ENCODE results near the gene DPPA4. TPM values are rescaled to one million over a fixed set of nuclear protein-coding genes. Genes with fewer than 3 reads are reported as not detected.

Gene DPPA4
- not detected in 2 replicates for polyA plus RNA-seq (2012; rRNA removed)
- not detected in 2 replicates for polyA plus RNA-seq (2012; cell fraction: cytosol; rRNA removed)
- not detected in 2 replicates for polyA plus RNA-seq (2012; cell fraction: nucleus; rRNA removed)

DNA sequence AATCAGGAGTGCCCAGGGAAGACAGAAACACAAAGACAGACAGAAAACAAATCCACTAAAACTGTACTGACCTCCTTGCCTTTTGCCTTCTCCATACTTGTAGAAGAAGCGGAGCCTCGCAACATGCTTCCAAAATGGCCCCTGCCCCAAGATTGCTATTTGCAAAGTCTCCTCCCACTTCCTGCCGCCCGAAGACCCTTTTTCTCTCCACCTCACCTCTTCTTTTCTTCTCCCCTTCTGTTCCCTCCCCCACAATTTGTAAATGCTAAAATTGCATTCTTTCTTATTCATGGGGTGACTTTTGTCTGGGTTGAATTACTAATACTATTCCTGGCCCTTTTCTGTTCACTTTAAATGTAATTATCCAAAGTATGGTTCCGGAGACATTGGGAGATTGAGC, at the start of gene DPPA4:
Gene DPPA4, minus strand, starts transcription at position 154 of the 400 bp plus-strand sequence. Its CDS starts 29 bp downstream, at position 125.
- Histone ChIP-seq H3K27ac (ENCODE audit: low read depth in 2 of 2, low read length in 1 of 2) (no peak within 1 kb of the TSS), H3K9ac (no peak within 1 kb of the TSS), H3K4me3 (ENCODE audit: low read depth in 2 of 2, low read length in 1 of 2) (no peak within 1 kb of the TSS), H3K79me2 (ENCODE audit: insufficient read depth) (no peaks in the 10 kb centered on the region), H3F3A (replicated peaks; ENCODE audit: insufficient read depth) (no peaks in the 10 kb centered on the region), H3K36me3 (replicated peaks in 1 of 2; ENCODE audit: control insufficient read depth in 1 of 2, insufficient read depth in 2 of 2, low read length in 1 of 2) (no peaks in the 10 kb centered on the region), H4K20me1 (ENCODE audit: insufficient read depth) (no peaks in the 10 kb centered on the region), H3K4me2 (no peak within 1 kb of the TSS), H3K27me3 (ENCODE audit: insufficient read depth) (no peaks in the 10 kb centered on the region), H2AFZ (ENCODE audit: low read depth) (no peak within 1 kb of the TSS), H3K9me3 (no peaks in the 10 kb centered on the region), H3K4me1 (ENCODE audit: control insufficient read depth in 1 of 2, insufficient read depth in 2 of 2, low read depth in 1 of 2, low read length in 1 of 2) (no peaks in the 10 kb centered on the region), H3K9me2 (no peaks in the 10 kb centered on the region)
- TF ChIP-seq EZH2phosphoT487 (IDR thresholded peaks at IDR 0.05; ENCODE audit: borderline replicate concordance, low read depth), result no peak
- TF ChIP-seq SIN3A (IDR thresholded peaks at IDR 0.05; ENCODE audit: borderline replicate concordance, low read depth, low read length), result no peak
- no peak for TF ChIP-seq TAF1 (IDR thresholded peaks at IDR 0.05; ENCODE audit: borderline replicate concordance, low read depth, low read length)
- no peak for TF ChIP-seq MXI1 (IDR thresholded peaks at IDR 0.05; ENCODE audit: low read depth, low read length)
- TF ChIP-seq FOSL2 (IDR thresholded peaks at IDR 0.05; ENCODE audit: borderline replicate concordance, low read depth), result no peak
- no peak for TF ChIP-seq JUND (IDR thresholded peaks at IDR 0.05)
- TF ChIP-seq, protein P1, sequence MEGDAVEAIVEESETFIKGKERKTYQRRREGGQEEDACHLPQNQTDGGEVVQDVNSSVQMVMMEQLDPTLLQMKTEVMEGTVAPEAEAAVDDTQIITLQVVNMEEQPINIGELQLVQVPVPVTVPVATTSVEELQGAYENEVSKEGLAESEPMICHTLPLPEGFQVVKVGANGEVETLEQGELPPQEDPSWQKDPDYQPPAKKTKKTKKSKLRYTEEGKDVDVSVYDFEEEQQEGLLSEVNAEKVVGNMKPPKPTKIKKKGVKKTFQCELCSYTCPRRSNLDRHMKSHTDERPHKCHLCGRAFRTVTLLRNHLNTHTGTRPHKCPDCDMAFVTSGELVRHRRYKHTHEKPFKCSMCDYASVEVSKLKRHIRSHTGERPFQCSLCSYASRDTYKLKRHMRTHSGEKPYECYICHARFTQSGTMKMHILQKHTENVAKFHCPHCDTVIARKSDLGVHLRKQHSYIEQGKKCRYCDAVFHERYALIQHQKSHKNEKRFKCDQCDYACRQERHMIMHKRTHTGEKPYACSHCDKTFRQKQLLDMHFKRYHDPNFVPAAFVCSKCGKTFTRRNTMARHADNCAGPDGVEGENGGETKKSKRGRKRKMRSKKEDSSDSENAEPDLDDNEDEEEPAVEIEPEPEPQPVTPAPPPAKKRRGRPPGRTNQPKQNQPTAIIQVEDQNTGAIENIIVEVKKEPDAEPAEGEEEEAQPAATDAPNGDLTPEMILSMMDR (IDR thresholded peaks at IDR 0.05), result no peak
- no peak for TF ChIP-seq FOXM1 (IDR thresholded peaks at IDR 0.05; ENCODE audit: low read depth)
- no peak for TF ChIP-seq TEAD4 (IDR thresholded peaks at IDR 0.05; ENCODE audit: borderline replicate concordance, insufficient read depth)
- TF ChIP-seq REST (IDR thresholded peaks at IDR 0.05; ENCODE audit: low read depth, low read length), result no peak
- no peak for TF ChIP-seq YY1 (IDR thresholded peaks at IDR 0.05; ENCODE audit: low read depth)
- TF ChIP-seq NRF1 (IDR thresholded peaks at IDR 0.05; ENCODE audit: low read depth, low read length), result no peak
- TF ChIP-seq POLR2AphosphoS5 (IDR thresholded peaks at IDR 0.05; ENCODE audit: low read depth, low read length), result no peak
- no peak for TF ChIP-seq CHD2 (IDR thresholded peaks at IDR 0.05; ENCODE audit: low read length, partially characterized antibody)
- no peak for TF ChIP-seq PBX3 (IDR thresholded peaks at IDR 0.05)
- POLR2A ChIA-PET, result no interaction called here
- no peak for DNase-seq
- CTCF ChIA-PET, result no interaction called here
- 68% methylated on average over 5 of the region's 5 CpGs for WGBS (ENCODE audit: low lambda C conversion rate)

Measured in SK-N-SH (cell line).